ENCODE results near the gene ACOXL.

- no peak for TF ChIP-seq CTCF (IDR thresholded peaks at IDR 0.05; ENCODE audit: insufficient read depth, low read length, poor library complexity, severe bottlenecking)
- TF ChIP-seq EZH2phosphoT487 (conservative IDR thresholded peaks at IDR 0.05; ENCODE audit: low read length), result no peak
These were observed 302.2 kb downstream of the ACOXL start for GRCh38 chr2:111034606-111035005.
